HG03575 (cell line): ENCODE data around the gene NXPH4.

Experiments used
- ATAC-seq: cut with Tn5 transposase; IDR thresholded peaks from one replicate; pipeline ENCODE4 v1.9.1; 2021; ENCODE audit not compliant: unreplicated experiment, insufficient number of reproducible peaks, low FRiP score; ENCODE audit errors: extremely low read depth

NXPH4 gene

DNA sequence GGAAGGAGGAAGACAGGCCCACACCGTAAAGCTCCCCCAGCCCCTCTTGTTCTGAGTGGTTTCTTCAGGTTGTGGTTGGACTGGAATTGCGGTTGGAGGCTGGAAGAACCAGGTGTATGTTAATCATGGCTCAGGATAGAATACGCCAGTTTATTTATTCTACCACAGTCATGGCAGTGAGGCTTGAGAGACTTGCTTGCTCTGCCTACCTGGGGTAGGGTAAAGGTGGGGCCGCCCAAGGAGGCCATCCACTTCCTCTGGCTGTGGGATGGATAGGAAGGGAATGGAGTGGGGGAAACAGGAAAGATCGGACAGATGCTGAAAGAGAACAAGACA, 21.0 kb downstream of the NXPH4 start:
- no peak for ATAC-seq

DNA sequence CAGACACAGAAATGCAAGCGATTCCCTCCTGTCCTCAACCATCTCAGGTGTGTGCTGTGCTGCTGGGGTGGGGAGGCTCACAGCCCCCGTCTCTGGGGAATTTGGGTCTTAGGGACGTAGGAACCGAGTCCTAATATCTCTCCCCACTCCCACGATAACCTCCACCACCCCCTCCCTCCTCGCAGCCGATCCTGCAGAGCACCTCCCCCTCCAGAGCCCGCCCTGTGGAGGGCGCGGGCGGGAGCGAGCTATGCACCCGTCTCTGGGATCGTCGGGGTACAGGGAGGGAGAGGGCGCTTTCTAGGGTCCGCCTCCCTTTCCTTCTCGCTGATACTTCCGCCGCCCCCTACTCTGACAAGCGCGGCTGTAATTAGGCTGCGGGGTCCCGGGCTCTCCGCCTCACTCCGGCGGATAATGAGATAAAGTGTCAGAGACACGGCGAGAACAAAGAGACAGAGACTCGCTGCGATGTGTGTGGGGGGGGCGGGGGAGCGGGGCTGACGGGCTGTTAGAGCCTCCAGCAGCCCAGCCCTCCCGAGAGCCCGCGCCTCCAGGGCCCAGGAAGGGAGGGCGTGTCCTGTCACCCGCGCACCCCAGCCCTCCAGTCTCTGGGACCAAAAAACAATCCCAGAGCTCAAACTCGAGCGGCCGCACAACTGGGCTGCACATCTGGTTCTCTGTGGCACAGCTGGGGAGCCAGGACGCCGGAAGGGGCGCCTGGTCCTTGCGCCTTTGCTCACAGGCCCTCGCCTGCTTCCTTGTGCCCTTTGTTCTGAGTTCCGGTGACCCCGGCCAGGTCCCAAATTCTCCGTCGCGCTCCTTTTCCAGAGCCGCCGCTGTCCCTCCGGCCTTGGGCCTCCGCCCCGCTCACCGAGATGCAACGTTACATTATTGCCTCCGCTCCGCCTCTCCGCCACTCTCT, 21.6 kb downstream of the NXPH4 start:
- ATAC-seq = no peak

DNA sequence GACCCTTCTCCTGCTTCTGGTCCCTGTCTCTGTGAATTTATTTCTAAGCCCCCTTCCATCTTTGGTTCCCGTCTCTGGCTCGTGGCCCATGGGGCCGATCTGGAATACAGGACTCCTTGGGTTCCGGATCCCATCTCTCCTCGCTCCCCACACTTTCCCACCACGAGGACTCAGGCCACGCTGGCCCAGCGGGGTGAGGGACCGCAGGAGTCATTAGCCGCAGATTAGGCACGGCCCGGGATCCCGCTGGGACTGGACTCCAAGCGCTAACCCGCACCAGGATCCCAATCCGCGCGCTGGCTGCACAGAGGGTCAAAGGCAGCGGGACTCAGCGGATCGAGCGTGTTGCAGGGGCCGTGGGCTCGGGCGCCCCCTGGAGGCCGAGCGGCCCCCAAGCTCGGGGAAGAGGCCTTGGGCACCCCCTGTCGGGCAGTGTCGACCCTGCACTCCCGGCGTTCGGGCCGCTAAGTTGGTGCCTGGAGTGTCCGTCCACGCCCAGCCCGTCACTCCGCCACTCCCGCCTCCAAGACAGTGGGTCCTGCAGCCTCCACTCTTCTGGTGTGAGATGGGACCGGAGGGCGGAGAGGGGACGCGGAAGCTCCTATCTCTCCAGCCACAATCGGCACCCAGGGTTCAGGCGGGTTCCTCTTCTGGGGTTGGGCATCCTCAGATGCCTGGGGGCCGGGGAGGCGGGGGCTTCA, 22.4 kb downstream of the NXPH4 start:
- no peak for ATAC-seq

DNA sequence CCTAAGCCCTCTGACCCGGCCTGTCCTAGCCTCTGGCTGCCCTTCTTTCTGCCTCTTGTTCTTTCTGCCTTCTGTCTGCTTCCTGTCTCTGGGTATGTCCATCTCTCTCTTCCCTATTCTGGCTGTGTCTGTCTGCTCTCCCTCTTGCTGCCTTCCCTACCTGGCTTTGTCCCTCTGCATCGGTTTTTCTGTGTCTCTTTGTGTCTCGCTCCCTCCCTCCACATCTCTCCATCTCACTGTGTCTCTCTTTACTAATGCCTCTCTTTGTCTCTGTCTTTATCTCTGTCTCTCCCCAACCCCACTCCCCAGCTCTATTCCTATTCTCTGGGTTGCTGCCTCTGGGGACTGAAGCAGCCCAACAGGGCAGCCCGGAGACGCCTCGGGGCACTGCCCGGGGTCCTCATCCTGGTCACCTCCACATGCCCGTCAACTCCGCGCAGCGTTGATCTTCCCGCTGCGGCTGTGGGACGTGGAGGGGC, 23.0 kb downstream of the NXPH4 start:
- no peak for ATAC-seq

DNA sequence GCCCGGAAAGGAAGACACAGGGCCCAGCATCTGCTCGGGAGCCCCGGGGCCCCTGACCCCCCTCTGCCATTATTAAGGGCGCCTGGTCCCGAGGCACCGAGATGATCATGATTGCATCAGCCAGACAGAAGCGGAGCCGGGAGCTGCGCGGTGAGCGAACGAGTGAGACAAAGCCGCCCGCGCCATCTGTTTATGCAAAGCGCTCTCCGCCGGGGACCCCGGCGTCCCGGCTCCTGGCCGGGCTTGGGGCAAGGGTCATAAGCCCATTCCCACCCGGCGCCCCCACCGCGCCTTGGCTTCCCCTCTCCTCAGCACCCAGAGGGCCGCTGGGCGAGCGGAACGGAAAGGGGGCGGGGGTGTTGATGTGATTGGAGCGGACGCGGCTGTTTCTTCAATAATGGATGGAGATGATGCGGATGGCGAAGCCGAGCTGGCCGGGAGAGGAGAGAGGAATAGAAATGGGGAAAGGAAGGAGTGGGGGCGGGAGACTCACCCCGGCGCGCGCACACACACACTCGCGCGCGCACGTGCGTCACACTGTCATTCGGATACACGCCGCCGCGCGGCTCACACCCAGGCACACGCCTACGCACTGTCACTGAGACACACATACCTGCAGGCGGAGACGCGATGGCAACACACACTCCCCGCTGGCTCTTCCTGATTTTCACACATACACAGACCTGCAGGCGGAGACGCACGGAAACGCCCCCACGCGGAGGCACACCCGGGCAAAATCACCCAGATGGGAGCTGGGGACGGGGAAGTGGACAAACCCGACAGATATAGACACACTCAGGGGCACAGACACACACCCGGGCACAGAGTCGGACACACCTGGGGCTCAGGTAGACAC, 23.7 kb downstream of the NXPH4 start:
- ATAC-seq = no peak

DNA sequence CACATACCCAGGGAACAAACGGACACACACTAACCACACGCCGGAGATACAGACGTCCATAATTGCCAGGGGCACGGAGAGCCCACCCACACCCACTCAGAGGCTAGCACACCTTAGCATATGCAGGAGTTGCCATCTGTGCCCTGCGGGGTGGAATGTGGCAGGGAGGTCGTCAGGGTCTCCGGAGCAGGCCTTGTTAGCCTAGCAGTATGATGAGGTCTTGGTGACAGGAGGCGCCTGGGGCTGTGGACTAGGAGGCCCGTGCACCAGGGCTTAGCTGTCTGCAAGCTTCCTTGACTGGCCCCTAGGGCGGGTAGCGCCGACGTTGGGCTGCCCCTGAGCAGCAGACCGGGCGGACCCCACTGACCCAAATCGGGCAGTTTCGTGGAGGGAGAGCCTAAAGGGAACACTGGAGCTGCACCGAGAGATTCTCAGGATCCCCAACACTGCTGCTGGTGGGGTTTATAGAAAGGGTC, 24.4 kb downstream of the NXPH4 start:
- ATAC-seq = no peak

DNA sequence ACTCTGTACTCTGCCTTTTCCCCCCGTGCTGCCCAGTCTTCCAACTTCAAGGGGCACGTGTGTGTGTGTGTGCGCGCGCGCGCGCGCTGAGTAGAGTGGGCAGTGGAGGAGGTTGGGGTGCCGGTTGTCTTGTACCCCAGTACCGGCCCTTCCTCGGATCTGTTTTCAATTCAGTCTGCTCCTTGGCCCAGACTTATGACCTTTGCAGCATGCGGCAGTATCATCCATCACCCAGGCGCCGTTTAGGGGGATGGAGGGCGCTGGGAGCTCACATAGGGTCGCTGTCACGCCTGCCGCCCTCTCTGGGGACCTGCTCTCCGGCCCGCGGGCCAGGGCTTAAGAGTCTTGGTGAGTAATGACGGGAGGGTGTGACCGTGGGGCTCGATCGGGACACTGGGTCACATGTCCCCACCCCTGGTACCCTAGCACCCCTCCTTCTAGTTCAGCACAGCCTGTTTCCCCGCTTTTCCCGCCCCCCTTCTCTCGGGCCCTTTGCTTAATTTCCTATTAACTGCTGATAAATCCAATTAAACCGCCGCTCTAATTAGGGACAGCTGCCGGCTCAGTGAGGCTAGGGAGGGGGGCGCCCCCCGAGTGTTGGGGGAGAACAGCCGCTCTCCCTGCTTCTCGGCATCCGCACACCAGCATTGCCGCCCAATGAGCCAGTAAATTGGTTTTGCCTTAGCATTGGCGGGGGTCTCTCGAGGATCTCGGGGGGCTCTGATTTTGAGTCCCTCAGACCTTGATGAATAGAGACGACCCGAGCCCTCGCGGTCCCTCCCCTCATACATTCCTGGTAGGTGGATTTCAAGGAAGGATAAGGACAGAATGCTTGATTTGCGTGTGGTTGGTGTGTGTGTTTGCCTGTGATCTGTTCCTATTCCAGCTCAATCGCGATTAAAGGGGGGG, 25.1 kb downstream of the NXPH4 start:
- ATAC-seq = no peak

DNA sequence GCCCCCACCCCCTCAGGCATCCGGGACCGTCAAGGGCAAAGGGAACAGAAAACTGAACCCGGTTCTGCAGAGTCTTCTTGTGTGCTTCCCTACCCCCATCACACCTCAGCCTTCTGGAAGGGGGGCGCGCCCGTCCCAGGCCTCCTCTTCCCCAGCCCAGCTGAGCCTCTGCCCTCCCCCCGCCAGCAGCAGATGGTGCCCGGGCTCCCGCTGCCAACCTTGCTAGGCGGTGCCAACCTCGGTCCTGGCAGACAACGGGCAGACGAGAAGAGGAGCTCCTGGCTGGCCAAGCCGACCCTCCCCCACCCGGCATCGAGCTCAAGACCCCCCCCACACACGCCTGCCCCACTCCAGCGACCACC, 25.7 kb downstream of the NXPH4 start:
- ATAC-seq = no peak

DNA sequence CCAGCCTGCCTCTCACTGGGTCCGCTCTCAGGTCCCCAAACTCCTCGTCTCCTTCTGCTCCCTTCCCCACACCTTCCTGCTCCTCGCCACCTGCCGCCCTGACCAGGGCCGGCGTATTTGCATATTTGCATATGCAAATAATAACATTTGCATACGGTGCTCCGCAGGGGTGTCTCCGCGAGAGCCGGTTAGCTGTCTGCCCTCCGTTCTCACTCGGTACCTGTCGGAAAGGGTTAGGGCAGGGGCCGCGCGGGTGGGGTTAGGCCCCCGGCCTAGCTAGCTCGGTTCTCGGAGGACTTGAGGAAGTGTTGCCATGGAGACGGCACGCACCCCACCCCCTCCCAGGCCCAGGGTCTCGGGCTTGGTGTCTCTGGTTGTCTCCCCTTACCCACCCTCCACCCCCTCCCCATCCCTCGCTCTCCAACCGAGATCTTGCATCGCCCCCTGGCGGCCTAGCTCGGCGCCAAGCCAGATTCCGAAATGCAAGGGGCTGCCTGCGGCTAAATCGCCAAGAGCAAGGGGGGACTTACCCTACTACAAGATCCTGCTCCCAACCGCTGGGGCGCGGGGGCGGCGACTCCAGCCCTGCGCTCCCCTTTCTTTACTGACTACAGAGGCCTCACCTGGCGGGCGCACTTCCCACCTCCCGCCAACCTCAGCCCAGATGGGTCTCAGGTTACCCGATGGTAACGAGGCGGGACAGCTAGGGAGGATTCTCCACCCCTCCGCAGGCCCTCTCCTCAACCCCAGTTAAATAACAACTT, 26.3 kb downstream of the NXPH4 start:
- ATAC-seq = no peak

DNA sequence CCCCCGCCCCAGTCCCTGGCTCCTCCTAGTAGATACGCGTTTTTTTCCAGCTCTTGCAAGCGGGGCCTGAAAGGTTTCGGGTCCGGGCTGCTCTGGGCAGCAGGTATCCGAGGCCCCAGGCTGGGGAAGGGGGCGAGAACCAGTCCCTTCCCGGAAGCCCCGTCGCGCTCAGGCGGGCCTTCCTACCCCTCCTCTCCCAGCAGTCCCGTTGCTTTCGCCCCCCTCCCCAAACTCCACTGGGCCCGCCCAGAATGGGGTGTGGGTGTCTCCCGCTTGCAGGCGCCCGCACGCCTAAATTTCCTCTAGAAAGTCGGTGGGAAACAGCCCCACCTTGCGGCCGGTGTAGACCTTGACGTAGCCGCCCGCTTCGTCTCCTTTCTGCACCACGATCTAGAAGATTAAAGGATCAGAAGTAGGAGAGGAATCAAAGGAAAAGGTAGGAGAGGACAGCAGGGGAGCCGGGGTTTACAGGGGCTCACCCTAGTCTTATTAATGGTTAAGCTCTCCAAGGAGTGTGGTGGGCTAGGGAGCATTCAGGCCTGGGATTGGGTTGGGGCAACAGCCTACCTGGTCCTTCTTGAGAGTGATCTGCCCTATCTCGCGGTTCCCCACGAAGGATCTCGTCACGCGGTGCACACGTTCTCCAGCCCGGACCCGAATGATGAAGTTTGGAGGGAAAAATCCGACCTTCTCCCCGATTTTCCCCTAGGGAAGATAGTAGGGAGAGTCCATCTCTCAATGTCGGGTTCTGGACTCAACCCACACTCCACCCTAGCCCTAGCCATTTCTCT, 27.1 kb downstream of the NXPH4 start:
- ATAC-seq = no peak

DNA sequence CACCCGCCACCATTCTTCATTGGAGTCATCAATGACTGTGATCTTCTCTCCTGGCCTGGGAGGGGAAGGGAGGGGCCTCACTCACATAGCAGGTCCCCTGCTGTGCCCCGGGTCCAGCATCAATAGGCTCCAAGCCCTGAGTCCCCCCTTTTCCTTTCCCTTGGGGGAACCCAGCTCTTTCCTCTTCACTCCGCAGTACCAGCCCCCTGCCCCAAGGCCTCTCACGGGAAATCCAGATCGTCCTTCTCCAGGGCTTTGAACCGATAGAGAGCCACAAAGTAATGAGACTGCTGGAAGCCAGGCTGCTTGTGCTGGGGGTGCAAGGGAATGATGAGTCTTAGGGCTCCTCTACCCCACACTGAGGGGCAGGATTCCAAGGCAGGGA, 27.7 kb downstream of the NXPH4 start:
- no peak for ATAC-seq

DNA sequence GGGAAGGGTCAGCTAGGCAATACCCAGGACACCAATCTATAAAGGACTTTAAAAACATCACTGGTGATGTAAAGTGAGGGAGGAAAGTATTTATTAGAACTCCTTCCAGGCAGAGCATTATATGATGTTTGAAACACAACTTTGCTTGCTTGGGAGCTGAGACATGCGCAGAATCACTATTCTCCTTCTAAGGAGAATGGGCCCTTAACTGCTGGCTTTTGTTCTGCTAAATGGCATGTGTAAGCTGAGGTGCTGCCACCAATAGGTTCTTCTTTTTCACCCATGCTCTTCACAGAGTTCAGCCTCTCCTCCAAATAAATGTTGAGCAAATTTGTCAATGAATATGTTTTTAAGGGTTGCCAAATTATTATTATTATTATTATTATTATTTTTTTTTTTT, 30.4 kb downstream of the NXPH4 start:
- no peak for ATAC-seq

DNA sequence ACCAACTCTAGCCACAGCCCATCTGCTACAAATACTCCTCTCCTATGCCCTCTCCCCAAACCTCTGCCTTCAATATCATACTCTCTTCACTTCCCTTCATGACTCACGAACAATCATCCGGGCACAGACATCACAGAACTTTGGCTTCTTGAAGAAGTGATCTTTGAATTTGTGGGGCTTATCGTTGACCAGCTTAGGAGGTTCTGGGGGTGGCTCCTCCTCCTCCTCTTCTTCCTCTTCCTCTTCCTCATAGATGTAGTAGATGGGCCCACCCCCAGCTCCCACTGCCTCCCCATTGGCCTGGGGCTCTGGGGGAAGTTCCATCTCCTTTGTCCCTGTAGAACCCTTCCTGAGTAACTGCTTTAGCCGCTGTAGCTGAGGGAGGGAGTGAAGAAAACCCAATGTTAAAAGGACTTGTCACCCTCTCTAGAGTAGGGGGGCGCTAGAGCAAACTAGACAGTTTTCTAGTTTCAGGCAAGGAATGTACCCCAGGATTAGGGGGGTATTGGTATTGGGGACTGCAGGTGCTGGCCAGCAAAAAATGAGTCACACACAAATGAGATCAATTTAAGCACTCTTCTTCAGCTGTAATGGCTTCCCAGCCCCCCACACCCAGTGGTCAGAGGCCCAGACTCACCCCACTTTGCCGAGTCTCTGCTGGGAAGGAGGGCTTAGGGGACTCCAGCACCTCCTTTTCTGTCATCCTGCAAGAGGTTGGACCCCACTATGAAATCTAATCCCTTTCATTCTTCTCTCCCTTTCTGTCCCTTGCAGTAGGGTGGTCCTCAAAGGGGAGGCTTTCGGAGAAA, 32.5 kb downstream of the NXPH4 start:
- no peak for ATAC-seq

DNA sequence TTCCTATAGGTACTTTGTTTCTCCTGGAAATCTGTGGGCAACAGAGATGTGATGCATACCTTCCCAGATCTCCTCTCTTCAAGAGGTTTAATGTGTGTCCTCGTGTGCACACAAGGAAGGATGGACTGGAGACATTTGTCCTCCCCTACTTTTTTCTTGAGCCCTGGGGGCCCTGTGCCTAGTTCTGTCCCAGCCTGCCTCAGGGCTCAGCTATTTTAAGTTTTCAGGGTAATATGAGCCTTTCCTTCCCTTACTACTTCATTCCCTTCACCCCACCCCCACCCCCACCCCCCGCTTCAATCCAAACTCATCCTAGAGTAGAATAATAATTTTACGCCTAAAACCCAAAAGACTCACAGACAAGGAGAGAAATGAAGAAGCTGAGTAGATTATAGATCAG, 33.9 kb downstream of the NXPH4 start:
- no peak for ATAC-seq

DNA sequence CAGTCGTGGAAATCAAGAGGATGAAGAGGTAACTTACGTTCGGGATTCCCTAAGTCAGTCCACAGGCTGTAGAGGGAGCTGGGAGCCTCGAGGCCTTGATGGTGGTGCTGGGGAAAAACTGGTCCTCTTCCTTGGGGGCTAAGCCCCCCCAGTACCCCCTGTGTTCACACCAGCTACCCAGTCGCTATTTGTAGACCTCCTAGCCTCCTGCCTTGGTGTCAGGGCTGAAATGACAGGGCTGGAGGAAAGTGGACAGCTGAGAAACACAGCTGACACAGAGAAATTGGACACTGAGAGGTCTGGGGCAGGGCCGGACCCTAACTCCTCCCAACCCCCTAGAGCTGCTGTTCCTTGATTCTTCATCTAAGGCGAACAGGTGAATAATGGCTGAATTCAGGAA, 34.4 kb downstream of the NXPH4 start, which contains the start of gene STAC3:
TSS of gene STAC3 (minus strand) at position 232 of the 400 bp plus-strand sequence. CDS start 1,551 bp downstream, outside the sequence.
- no peak for ATAC-seq
